Endometrium (tissue), 2 donors: ENCODE measurements around the gene EIF3I.

Experiments used
- FAIRE-seq: peaks from 2 replicates; lab custom pipeline; 2012; peaks lifted over from hg19 to GRCh38; lab: Jason Lieb, UNC
- donor health status: control.
- donor health status: control.

EIF3I gene

DNA sequence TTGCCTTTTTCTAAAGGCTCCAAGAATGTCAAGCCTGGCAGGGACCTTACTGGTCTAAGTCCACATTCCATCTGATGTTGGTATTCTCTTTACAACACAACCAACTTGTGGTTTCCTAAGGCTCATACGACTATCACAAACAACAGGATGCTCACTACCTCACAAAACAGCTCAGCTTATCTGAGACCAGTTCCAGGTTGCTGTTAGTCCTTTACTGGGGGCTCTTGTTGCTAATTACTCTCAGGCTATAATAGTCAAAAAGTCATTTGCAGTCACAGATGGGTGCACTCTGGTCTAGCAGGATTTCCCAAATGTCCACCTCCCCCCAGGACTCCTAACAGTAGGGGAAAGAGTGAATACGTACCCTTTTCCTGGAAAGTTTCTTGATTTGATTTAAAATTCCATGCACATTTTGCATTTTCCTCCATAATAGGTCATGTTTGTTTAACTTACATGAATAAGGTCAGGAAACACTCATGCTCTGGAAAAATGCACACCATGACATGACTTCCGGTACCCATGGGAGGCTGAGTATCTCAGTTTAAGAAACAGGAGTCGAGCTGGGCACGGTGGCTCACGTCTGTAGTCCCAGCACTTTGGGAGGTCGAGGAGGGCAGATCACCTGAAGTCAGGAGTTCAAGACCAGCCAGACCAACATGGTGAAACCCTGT lies 44.8 kb downstream of the EIF3I start:
- FAIRE-seq = no peak

DNA sequence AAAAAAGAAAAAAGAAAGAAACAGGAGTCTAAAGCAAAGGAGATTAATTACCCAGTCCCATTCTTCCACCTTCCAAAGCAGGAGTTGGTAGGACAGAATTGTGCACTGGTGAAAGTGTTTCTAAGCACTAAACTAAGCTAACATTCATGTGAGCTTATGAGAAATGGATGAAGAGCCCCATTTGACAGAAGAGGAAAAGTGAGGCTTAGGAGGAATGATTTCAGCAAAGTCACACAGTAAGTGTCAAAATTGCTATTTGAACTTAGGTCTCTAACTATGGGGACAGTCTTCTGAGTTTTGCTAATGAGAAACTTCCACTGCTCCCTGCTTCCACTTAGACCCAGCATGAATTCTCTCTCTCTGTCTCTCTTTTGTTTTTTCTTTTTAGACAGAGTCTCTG lies 47.5 kb downstream of the EIF3I start:
- FAIRE-seq = no peak

DNA sequence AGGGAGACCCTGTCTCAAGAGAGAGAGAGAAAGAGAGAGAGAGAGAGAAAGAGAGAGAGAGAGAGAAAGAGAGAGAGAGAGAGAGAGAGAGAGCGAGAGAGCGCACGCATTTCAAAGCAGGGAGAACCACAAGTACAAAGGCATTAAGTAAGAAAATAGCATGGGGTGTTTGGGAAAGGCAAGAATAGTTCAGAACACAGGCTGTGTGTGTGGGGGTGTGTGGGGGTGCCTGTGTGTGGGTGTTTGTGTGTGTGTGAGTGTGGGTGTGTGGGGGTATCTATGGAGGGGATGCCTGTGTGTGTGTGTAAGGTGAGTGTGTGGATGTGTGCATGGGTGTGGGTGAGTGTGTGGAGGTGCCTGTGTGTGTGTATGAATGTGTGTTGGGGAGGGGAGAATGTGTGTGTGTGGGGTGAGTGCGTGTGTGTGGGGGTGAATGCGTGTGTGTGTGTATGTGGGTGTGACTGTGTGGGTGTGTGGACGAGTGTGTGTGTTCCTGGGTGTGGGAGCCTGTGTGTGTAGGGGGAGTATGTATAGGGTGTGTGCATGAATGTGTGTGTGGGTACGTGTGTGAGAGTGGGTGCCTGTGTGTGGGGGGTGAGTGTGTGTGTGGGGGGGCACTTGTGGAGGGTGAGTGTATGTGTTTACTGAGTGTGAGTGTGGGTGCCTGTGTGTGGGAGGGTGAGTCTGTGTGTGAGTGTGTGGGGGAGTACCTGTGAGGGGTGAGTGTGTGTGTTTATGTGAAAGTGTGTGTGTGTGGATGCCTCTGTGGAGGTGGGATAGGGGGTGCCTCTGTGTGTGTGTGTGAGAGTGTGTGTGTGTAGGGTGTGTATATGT lies 50.6 kb downstream of the EIF3I start:
- FAIRE-seq = no peak

DNA sequence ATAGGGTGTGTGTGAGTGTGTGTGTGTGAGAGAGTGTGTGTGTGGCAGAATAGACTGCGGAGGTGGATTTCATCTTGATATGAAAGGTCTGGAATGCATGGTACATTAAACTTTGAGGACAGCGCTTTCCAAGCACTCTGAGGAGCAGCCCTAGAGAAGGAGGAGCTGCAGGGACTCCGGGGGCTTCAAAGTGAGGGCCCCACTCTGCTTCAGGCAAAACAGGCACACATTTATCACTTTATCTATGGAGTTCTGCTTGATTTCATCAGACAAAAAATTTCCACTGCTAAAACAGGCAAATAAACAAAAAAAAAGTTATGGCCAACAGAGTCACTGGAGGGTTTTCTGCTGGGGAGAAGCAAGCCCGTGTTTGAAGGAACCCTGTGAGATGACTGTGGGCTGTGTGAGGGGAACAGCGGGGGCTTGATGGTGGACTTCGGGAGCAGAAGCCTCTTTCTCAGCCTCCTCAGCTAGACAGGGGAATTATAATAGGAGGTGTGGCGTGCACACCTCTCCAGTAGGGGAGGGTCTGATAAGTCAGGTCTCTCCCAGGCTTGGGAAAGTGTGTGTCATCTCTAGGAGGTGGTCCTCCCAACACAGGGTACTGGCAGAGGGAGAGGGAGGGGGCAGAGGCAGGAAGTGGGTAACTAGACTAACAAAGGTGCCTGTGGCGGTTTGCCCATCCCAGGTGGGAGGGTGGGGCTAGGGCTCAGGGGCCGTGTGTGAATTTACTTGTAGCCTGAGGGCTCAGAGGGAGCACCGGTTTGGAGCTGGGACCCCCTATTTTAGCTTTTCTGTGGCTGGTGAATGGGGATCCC lies 51.4 kb downstream of the EIF3I start:
- FAIRE-seq = no peak

DNA sequence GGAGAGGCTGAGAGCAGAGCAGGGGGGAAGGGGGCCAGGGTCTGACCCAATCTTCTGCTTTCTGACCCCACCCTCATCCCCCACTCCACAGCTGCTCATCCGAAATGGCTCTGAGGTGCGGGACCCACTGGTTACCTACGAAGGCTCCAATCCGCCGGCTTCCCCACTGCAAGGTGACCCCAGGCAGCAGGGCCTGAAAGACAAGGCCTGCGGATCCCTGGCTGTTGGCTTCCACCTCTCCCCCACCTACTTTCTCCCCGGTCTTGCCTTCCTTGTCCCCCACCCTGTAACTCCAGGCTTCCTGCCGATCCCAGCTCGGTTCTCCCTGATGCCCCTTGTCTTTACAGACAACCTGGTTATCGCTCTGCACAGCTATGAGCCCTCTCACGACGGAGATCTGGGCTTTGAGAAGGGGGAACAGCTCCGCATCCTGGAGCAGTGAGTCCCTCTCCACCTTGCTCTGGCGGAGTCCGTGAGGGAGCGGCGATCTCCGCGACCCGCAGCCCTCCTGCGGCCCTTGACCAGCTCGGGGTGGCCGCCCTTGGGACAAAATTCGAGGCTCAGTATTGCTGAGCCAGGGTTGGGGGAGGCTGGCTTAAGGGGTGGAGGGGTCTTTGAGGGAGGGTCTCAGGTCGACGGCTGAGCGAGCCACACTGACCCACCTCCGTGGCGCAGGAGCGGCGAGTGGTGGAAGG lies 52.6 kb downstream of the EIF3I start:
- FAIRE-seq = no peak

DNA sequence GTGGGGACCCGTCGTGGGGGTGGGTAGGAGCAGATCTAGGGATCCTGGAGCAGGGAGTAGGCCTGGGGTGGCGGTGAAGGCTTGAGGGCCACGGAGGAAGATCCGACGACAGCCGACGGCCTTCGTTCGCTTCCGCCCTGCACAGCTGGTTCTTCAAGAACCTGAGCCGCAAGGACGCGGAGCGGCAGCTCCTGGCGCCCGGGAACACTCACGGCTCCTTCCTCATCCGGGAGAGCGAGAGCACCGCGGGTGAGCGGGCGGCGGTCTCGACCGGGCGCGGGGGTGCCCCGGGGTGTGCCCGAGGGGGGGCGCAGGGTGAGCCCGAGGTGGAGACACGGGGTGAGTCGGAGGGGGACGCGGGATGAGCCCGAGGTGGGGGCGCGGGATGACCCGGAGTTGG lies 53.2 kb downstream of the EIF3I start:
- no peak for FAIRE-seq

DNA sequence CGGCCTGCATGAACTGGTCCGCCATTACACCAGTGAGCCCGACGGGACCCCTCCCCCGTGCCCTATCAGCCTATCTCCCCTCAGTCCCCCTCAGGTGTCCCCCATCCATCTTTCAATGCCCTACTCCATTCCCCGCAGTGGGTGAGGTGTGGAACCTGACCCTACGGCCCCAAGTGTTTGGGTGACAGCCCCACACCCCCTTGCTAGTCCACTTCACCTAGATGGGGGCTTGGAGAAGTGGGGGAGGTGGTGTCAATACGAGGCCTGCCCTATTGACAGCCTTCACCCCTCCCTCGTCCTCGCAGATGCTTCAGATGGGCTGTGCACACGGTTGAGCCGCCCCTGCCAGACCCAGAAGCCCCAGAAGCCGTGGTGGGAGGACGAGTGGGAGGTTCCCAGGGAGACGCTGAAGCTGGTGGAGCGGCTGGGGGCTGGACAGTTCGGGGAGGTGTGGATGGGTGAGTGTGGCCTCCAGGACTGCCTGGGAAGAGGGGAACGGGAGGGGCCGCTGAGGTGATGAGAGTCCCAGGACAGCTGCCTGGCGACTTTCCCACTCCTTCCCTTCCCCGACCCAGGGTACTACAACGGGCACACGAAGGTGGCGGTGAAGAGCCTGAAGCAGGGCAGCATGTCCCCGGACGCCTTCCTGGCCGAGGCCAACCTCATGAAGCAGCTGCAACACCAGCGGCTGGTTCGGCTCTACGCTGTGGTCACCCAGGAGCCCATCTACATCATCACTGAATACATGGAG lies 54.0 kb downstream of the EIF3I start:
- no peak for FAIRE-seq
